Mucosa of gallbladder (tissue), 1 donor: ENCODE results near the gene FILIP1L. TPM values are rescaled to one million over a fixed set of nuclear protein-coding genes. Genes with fewer than 3 reads are reported as not detected.

Source experiments
- DNase-seq: peaks from one replicate; pipeline ENCODE4 v3.0.0-alpha.2; 2020; ENCODE audit warnings: low spot score
- total RNA-seq: library from RNA; stranded (reverse); gene quantifications from one replicate; pipeline ENCODE4 v1.2.1, GENCODE V29; 2021
- donor health status: DM: no; HTN: no; CAD: no.

The FILIP1L gene
- total RNA-seq, 1 donor from 2014 or later = 142 TPM

DNA sequence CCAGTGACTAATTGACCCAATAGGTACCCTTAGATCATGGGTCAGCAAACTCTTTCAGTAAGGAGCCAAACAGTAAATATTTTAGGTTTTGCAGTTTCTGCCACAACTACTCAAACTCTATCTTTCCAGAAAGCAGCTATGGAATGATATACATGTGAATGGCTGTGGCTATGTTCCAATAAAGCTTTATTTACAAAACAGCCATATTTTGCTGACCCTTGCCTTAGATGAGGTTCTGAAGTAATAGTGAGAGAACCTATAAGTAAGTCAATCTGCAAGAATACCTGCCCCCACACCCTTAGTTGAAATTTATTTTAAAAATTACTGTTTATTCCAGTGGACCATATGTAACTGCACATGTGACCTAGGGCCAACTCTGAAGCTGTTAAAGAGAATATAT lies 162.6 kb downstream of the FILIP1L start:
- DNase-seq = no peak

DNA sequence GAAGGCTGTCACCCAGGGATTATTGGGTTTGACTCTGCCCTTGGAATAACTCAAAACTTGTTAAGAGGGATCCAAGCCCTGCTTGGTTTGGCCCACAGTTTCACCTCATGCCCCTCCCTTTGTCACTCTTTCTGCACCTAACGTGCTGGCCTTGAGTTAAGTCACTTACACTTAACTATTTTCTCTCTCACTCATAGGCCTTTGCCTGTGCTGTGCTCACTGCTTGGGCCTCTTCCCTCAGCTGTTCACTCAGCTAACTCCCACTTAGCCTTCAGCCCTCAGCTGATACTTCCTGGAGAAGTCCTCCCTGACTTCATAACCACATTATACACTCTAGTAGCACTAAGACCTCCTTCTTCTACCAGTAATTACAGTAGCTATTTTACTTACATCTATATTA lies 163.4 kb downstream of the FILIP1L start:
- DNase-seq = no peak

DNA sequence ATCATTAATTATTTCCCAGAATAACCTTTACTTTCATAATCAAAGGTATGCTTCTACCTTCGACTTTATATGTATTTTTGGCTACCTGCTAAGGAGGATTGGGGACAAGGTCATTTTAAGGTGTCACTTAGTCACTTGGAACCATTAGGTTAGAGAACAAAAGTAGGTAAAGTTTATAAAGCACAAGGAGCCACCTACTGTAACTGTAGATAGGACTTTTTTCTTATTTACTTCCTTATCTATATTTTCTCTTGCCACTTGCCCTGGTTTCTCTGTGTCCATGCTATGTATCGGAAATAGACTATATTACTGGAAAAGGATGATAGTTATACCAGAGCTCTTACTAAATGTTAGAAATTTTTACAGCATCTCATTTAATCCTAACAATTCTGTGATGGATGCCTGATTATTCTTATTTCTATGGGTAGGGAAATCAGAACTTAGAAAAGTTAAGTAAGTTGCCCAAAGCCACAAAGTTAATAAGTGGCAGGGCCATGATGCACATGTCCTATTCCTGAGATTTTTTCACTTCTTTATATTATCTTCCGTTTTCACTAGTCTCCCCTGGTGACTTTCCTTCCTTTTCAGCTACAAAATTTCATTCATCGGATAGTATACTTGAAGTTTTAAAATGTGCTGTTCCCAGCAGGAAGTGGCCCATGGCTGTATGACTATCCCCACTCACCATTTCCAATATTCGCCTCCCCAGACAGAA lies 164.2 kb downstream of the FILIP1L start:
- DNase-seq = no peak

DNA sequence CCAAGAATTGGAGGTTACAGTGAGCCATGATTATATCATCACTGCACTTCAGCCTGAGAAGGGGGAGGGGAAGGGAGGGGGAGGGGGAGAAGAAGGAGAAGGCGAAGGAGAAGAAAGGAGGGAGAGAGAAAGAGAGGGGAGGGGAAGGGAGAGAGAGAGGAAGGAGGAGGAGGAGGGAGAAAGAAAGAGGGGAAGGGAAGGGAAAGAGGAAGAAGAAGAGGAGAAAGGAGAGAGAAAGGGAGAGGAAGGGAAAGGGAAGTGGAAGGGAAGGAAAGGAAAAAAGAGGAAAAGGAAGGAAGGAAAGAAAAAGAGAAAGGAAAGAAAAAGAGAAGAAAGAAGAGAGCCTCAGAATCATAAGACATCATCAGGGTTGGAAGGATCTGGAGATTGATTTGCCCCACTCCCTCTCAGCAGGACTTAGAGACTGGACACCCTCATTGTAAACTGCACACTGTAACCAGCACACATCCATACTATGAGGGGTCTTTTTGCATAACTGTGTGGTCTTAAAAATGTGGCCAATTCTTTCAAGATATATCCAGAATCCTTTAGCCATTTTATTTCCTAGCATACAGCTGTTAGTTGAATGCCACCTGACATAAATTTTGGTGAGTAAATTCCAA lies 165.7 kb downstream of the FILIP1L start:
- no peak for DNase-seq

DNA sequence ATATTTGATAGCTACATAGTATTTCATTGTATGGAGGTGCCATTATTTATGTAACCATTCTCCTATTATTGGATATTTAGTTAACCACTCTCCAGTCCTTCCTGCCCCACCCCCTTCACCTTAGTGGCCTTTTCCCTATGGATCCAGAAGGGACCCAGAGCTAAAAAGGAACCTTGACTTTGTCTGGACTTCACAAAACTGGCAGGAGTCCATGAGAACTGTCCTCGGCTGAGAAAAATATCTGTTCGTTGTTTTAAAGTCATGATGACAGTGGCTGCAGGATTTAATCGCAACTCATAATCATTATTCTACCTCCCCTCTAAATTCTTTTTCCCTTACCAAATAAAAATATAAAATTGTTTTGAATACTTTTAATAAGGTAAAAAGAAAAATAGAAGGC lies 166.9 kb downstream of the FILIP1L start:
- no peak for DNase-seq

DNA sequence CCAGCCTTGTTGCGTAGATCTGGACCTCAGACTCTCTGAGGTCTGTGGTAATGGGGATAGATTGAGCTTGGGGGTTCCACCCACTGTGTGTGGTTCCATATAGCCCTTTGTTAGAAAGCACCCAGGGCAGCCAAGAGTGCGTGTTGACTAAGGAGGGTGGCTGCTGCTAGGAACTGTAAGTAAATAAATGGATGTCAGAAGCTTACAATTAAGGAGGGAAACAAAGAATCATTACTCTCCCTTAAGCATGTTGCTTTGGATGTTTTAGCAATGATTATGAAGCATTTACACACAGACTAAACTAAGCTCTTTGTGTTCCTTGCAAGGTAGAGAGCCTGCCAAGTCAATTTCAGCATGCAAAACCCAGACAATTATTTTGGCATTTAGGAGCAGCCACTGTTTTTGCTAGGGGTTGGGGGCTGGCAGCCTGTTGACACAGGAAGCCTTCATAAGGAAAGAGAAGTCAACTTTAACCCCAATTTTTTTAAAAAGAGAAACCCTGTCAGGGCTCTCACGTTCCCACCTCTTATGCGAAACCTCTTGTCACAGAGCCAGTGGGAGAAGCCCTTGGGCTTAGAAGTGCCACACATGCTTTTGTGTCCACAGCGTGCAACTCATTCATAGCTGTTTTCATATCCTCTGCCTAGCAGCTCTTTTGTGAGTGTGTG lies 168.8 kb downstream of the FILIP1L start:
- DNase-seq = no peak

DNA sequence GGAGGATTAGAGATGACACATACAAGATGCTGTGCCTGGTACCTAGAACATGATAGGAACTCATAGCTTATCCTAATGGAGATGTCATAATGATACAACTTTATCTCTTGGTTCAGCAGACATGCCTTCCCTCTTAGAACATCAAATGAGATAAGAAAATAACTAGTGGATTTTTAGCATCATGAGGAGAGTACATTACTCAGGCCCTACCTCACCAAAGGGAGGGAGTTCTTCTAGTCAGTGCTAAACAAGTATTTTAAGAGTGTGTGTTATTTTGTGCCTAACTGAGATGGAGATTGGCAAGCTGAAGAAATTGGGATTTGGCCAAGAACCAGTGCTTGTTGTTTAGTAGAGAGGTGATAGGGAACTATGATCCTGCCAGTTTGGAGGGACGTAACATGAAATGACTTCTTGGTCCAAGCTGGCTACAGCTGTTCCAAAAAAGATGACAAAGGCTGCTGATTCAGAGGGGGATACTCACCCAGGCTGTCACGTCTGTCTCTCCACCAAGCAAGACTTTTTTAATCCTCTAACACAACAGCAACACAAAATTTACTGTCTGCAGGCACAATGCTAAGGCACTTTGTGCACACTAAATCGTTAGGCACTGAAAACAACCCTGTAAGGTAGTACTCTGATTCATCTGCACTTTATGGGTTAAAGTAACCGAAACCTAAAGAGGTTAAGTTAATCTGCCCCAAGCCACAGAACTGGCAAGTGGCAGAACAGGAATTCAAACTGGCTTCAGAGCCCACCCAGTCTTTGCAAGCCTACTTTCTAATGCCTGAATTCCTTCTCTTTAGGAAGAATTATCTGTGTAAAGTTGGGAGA lies 170.2 kb downstream of the FILIP1L start:
- no peak for DNase-seq

DNA sequence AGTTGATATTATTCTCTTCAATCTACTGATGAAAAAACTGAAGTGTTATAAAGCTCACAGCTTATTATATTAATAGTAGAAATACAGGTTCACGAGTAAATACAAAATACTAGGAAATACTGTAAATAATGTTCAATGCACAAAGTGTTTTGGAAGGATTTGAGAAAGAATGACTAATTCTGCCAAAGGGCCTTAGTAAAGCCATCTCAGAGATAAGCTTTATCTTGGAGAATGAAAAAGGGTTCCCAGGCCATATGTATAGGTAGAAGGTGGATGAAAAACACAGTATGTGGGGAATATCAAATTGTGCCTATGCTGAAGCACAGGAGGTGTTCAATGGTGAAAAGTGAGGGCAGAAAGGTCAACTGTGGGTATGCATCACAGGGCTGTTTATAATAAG lies 173.1 kb downstream of the FILIP1L start:
- DNase-seq = no peak

DNA sequence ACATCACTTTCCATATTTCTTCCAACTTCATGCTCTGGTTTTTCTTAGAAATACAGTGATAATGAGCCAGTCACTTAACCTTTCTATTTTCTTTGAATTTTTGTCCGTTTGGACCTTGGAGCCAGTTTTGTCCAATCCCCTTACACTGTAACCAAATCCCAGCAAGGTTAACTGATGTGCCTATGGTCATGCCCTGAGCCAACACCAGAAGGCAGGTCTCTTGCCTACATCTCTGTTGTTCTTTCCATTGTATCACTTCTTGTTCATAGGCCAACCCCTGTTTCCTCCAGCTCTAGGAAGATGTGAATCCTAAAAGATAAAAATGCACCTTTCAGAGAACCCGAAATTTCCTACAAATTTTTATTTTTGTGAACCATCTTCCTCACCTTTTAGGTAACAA lies 174.0 kb downstream of the FILIP1L start:
- DNase-seq = no peak

DNA sequence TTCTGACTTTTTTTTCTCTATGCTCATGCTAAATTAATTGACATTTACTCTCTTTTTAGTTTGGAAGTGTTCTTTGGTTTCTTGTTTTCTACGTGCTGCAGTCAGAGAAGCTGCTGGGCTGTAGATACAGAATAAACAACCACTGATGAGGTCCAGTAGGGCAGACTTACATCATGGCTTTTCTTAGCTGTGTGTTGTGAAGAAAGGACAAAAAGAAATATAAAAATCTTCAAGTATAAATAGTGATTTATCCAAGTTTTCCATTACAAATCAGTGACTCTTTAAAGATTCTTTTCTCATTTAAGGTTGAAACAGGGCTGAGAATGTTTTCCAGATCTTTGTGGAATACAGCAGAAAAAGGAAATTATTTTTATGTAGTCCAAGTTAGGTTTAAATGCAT lies 174.4 kb downstream of the FILIP1L start:
- DNase-seq = no peak

DNA sequence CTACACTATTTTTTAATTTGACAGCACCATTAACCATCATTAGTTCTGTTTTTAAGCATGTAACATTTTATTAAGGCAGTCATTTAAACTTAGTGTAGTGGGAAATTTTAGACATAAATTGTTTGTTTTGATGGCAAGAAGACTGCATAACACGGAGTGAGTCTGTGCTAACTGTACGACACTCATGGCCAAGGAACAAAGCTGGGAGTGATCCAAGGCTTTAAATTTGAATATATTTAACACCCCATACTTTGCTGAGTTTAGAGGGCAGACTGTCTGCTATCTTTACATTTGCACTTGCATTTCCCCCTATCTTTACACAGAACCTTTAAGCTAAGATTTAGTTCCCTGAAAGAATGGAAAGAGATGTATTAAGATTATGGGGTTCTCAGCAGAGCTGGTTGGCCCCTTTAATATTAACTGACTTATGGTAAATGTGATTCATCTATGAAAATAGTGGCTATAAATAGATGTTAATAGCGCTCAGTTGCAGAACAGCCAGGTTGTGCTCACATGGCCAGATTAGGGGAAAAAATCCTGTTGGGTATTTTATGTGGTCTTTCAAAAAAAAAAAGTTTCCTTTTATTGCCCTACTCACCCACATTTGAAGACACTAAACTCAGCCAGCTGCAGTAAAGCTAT lies 175.9 kb downstream of the FILIP1L start:
- DNase-seq = no peak

DNA sequence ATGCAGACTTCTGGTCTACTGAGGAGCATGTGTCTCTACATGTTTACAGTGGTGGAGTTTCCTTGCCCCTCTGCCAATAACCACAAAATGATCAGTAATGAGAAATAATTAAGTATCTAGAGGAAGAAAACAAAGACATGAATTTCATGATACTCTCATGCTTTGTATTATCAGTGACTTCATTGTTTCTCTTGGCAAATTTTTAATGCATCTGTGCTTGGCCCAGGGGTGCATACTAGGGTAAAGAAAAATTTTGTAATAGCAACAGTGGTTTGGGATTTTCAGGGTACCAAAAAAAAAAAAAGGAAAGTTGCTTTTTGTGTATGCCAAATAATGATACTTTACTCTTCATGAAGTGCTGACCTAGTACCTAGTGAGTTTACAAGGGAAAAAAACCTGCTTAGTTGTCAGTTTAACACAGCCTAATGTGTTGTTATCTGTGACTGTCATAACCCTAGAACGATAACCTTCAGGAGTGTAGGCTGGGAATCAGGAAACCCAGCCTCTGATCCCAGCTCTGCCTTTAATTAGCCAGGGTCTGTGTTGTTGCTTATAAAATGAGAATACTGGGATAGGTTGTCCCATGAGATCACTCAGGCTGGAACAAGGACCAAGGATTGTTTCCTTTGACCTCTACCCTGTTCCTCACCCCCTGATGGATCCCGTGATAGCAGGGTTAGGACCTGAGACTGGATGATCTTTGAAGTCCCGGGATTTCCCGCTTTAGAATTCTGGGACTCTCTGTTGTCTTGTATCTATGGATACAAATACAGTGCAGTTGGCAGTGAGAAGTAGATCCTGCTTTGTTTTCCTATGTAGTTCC lies 179.1 kb downstream of the FILIP1L start:
- DNase-seq = no peak

DNA sequence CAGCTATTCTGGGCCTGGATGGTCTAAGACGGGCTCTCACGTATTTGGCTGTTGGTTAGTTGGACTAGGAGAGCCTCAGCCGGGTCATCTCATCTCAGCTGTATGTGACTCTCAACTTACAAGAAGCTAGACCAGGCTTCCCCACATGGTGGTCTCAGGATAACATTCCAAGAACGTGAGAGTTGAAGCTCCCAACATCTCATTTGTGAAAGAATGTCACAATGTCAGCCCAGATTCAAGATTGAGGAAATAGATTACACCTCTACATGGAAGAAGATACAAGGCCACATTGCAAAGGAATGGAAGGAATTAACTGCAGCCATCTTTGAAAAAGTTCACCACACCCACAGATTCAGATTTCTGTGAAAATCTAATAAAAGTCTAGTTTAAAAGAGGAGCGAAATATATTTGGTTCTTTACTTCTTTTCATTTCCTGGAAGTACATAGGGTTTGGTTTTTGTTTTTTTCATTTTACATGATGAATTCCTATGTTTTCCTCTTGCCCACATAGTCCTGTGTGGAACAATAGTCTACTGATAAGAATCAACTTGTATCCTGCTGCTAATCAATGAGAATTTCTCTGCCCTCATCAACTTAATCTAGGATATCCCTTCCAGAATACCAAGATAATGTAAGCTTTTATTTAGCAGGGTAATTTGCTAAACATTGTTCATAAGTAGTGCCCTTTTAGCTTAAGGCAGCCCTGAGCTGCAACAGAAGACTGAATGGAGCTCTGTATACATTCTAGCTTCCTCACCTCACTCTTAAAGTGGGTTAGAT lies 180.1 kb downstream of the FILIP1L start:
- no peak for DNase-seq

DNA sequence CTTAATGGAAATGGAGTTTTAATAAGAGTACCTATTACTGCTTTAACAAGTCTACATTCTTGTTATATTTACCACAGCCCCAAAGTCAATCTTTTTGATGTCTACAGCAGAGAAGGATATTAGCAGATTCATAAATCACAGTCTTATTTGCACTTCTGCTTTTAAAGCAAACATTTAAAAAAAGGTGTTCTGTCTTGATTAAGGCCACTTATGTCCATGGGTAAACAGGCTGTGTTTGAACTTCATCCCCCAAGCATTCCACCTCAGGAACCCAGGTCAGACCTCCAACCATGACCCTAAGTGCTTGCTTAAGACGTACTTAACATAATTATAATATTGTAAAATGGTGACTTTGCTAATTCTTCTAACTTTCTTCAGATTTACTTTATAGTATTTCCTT lies 183.2 kb downstream of the FILIP1L start:
- no peak for DNase-seq

DNA sequence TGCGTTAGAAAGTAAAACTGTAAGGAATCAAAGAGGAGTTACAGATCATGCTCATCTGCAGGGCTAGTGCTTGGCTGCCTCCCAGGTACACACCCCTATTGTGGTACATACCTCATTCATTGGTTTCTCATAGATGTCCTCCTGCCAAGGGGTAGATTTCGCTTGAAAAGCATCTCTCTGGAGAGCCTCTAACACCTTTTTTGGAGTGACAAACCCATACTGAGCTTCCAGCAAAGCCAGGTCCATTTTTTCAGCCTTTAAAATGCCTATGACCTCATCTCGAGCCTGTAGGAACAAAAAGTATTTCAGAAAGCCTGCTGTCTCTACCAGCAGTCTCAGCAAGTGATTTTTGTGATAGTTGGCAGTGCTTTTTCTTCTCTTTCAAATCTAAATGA lies 184.6 kb downstream of the FILIP1L start:
- peak; percentile 37 for DNase-seq

DNA sequence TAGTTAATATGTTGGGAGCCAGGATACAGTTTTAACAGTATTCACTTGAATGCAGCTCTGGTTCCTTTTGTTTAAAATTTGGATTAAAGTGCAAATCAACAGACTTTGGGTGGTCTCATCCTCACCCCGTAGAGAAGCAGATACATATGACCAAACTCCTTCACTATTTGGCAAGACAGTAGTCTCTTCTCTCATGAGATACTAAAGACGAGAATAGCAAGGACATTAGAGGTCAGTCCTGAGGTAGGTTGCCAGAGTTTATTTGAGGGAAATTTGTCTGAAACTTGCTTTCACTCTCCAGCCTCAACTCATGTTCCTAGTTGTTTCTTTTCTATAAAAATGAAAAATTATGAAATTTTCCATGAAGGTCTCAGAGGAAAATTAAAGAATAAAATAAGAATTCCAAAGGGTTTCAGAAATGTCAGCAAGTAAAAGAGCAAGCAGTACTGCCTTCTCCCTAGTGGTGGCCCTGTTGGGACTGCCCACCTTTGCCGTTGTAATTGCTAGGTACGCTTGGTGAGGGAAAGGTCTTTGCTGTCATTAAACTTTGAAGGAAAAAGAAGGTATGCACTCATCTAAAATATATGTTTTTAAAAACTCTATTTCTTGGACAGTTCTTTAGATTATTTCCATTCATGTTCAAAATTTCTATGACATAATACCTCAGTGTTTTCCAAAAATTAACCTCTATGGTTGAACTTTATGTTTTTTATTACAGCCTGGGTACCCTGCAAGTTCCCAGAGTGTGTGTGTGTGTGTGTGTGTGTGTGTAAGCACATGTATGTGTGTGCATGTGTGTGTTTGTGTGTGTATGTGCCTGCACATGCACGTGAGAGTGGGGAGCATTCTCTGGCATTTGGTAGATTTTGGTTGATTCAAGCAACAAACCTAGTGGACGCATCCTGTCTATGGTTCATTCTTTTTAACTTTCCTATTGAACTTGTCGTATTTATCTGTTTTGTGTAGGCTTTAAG lies 185.2 kb downstream of the FILIP1L start:
- DNase-seq = no peak

DNA sequence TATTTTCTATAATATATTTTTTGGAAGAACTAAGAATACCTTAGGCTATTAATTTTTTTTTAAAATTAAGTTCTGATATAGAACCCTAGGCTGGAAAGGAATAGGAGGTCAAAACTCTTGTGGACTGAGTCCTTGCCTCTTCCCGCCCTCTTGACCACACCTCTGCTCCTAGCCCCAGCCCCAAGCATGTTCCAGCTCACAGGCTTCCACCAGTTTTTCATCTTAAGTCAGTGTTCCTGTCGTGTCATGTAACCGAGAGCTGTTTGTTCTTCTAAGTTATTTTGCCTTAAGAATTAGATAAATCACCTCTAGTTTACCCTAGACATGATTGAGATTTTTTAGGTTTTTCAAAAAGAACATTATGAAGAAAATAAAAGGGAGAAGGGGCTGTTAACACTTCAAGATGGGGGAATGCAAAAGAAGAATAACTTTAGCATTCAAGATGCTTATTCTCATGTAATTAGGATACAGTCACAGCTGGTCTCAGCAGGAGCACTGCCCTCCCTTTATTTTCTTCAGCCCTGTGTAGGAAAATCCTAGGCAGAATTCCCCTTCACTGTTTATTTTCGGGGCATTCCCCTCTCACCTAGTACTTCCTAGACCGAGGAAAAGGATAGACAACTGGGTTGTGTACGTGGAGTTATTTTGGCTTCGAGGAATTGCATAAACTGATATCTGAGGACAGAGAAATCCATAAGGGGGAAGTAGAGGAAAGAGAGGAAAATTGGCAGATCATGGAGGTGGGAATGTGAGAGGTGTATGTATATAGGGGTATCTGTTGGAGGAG lies 186.4 kb downstream of the FILIP1L start:
- DNase-seq = no peak

DNA sequence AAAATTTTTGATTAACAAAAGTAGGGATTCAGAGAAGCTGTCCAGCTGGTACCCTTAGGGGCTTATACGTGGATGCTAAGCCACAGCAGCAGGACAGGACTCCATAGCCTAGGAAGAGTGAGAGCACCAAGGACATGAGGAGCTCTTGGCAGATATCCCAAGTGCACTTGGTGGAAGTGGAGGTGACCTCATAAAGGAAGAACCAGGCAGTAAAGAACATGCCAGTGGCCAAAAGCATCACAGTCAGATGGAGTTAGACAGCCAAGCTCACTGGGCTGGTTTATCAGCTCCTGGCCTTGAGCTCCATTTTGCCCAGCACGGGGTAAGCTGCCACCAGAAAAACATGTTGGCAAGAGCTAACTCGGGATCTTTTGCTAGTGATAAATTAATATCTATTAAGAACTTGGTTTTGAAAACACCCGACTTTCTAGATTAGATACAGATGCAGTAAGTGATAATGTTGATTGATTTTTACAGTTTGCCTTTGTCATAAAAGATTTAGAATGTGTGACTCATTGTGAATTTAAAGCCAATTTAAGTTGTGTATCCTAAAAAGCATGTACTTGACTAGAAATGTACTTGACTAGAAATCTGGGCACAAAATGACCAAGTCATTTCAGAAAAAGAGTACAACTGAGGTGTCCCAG lies 188.6 kb downstream of the FILIP1L start:
- DNase-seq = peak; percentile 82
